Measurements from ENCODE around the gene ABTB1.

The ABTB1 gene

DNA sequence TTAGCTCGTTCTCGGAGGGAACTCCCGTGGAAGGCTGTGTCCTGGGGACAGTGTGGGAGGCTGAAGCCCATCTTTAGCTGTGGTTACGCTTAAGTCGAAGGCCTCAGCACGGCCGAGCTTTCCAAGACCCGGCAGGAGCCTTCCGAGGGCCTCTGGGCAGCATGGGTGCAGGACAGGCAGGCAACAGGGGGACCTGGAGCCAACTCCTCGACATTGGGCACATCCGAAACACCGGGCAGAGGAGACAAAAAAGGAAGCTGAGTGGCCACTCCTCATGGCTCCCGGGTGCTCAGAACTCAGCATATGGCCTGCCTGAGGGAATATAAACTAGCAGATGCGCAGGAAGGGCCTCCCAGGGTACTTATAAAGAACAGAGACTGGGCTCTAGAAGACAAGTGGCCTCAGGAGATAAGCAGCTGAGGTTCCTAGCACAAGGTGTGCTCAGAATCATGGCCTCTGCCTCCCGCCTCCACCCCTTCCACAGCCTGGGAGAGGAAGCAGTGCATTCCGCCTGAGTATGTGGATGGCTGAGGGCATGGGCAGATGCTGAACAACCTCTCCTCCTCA lies 34.1 kb downstream of the ABTB1 start:
- DNase-seq (ENCODE audit: low read depth): no peak

DNA sequence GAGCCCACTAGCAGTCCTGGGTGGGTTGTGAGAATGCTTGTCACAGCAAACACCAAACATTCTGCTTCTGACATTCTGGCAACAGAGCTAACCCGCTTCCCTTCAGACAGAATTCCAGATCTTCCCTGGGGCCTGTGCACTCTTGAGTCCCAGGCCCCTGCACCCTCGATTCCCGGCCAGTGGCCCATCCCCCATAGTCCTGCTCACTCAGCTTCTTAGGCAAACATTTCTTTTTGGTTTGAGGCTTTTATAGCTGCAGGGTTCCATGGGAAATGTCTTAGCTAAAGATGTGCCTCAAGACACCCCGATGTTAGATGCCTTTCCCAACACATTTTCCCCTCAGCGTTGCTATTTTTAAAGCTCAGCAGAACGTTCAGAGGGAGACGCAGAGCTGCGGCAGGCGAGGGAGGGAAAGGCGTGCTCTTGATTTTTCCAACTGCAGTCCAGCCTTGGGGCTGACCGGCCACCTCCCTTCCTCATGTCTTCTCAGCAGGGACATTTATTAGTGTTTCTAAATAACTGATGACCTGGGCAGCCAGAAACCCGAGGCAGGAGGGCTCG lies 35.2 kb downstream of the ABTB1 start:
- DNase-seq (ENCODE audit: low read depth): no peak

DNA sequence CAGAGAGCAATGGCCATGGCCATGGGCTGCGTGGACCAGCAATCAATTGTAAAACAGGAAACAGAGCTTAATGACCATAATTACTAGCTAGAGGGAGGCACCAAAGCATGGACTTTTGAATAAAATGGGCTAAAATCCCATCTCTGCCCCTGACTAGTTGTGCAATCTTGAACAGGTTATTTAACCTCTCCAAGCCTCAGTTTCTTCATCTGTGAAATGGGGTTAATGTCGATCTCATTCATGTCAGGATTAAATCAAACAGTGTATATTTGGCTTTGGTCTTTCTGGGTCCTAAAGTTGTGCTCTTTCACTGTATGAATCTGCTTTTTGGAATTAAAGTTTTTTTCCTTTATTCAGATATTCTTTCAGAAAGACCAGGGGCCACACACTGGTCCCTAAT lies 36.1 kb downstream of the ABTB1 start:
- no peak for DNase-seq (ENCODE audit: low read depth)

DNA sequence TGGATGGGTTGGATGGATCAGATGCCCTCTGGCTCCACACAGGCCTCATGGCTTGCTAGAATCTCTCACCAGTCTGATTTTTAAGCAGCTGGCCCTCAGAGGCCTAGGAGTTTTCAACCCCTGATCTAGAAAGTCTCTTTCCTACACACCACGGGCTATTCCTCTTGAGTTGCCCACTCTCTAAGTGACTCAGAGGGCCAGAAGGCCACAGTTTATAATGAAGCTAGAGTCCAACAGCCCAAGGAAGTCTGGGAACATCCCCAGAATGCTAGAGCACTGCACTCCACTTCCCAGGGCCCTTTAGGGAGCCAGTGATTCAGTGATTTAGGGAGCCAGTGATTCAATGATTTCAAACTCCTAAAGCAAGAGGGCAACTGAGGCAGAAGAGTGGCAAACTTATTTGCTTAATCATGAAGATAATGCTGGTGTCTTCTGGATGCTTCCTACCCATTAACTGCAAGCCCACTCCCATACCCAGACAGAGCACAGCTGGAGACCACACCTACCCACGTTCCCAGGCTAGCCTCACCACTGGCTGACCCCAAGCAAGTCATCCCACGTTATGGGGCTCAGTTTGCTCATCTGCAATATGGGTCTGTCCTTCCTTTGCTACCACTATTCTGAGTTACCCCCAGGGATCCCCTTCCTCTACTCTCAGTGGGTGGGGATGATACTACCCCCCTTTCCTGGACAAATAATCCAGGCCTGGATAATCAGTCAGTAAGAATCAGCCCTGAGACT lies 36.7 kb downstream of the ABTB1 start:
- no peak for DNase-seq (ENCODE audit: low read depth)

DNA sequence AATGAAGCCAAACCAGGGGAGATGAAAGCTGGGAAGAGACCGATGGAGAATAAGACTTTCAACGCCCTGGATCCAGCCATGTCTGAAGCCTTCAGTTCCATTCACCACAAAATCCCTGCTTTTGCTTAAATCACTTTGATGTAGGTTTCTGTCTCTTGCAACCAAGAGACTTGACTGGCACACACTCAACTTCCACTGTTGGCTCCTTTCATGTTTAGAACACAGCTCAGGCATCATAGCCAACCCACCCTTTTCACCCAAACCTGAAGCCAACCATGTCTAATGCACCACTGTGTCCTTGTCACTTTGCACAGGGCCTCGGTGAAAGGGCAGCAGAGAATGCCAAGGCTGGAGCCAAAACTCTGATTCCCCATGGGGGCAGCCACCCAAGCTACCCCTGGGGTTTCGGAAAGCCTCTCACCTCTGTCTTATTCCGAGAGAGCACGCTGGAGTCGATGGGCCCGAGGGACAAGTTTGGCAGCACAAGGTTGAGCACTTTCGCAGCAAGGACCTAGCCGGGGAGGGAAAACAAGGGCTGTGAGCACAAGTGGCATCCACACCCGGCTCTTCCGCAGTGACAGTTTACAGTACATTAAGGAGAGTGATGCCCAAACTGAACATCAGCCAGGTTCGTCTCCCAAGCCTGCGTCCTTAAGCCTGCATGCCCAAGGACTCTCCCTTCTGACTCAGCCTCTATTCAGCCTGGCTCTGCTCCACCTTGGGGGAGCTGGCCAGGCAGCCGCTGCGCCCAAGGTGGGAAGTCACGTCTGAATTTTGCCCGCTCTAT lies 37.6 kb downstream of the ABTB1 start:
- DNase-seq (ENCODE audit: low read depth): no peak

DNA sequence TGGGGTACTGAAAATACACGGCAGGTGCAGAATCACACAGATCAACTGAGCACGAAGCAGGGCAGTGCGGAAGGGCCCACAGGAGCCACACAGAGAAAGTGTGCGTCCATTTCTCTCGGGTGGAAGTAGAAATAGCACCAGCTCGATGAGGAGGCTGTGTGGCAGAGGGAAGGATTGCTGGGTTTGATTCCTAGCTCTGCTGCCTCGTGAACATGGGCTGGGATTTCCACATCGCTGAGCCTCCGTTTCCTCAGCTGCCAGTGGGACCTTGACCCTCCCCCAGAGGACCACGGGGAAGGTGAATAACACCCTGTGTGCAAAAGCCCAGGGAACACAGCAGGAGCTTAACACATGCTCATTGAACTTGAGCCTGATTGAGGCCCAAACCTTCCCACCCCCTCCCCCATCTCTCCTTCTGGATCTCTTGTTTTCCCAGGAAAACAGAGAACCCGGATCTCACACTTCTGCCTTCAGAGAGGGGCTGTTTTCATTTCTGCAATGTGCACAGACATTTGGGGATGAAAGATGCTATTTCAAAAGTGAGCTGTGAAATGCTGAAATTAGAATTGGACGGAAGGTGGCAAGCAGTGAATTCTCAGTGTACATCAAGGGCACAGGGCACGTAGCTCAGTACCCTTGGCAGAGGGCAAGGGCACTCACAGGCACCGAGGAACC lies 38.4 kb downstream of the ABTB1 start:
- no peak for DNase-seq (ENCODE audit: low read depth)

DNA sequence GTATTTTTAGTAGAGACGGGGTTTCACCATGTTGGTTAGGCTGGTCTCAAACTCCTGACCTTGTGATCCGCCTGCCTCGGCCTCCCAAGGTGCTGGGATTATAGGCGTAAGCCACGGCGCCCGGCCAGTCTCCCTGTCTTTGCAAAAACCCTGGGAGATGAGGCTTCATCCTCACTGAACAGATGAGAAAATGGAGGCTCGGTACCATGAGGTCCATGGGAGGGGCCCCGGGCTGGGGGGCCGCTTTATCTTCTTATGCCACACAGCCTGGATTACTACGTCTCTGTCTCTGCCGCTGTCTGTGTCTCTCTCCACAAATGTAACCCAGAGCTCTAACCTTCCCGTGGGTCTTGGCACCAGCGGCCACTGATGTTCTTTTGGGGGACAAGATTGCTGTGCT lies 39.1 kb downstream of the ABTB1 start:
- no peak for DNase-seq (ENCODE audit: low read depth)

DNA sequence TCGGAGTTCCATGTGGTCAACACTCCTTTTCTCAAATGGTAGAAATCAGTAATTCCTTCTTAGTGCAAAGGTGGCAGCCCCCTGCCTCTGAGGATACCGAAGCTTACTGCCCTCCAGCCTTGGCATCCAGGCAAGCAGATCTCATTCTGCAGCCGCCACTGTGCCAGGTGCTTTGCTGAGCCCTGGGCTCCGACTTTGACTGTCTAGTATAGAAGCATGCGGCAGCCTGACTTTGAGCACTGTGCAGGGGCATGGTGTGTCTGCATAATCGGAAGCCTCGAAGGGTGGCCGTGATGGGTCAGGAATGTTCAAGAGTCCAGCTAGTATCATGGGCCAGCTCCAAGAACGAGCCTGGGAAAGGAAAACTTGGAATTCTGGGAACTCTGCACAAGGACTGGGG lies 39.7 kb downstream of the ABTB1 start:
- DNase-seq (ENCODE audit: low read depth): no peak

DNA sequence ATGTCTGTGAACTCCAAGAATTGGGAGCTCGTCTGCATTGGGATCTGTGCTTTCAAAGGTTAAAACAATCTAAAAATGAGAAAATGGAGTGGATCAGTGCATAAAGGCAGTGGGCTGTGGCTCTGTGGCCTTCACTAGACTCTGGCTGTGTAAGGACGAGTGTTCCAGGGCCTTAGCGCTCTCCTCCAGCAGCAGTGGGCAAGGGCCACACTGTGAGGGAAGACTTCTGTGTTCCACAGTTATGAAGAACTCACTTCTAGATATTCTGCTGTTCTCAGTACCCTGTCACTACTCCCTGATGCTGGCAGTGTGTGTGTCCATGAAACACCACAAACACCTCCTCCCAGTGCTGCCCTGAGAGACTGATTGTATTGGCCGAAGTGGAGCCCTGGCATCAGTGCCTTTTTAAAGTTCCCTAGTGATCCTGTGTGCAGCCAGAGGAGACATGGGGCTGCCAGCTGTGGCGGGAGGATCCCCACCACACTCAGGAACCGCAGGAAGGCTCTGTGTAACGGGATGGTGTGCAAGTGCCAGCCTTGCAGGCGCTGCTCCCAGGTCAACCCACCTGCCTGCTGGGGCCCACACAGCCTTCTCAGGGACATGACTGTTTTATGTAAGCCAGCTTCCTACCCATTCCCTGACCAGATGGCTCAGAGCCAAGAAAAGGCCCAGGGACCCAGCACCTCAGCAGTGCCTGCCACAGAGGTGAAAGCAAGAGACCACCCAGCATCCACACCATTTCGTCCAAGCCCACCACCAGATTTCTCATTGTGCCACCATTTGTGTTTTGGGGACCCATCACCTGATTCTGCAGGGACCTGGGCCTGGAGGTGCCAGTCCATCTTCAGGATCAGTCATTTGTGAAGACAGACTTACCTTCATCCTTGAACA lies 40.4 kb downstream of the ABTB1 start:
- no peak for DNase-seq (ENCODE audit: low read depth)

DNA sequence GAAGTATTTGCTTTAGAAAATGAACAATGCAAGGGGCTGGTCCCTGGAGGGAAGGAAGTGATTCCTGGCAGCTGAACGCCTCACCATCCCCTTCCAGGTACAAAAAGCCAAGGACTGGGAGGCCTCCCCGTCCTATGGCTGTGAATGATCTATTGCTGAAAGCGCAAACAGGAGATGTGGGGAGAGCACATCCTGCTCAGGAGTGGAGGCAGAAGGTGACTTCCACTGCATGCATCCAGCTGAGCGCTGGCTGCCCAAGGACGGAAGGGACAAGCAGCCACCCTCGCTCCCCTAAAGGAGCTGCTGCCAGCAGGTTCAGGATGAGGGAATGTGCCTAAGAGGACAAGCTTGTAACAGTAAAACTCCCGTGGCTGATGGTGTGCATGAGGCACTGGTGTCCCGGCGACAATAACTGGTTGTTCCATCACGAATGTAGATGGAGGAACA lies 41.4 kb downstream of the ABTB1 start:
- DNase-seq (ENCODE audit: low read depth): no peak

DNA sequence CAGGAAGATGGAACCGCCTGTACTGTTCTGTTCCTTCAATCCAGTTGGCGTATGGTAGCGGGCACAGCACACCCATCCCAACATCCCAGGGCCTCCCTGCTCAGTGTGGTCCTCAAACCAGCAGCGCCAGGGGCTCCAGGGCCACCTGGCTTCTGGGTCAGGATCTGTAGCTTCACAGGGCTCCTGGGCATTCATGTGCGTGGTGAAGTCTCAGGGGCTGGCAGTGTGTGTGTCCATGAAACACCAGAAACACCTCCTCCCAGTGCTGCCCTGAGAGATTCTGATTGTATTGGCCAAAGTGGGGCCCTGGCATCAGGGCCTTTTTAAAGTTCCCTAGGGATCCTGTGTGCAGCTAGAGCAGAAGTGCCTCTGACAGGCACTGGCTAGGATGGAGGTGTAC lies 42.1 kb downstream of the ABTB1 start:
- no peak for DNase-seq (ENCODE audit: low read depth)

DNA sequence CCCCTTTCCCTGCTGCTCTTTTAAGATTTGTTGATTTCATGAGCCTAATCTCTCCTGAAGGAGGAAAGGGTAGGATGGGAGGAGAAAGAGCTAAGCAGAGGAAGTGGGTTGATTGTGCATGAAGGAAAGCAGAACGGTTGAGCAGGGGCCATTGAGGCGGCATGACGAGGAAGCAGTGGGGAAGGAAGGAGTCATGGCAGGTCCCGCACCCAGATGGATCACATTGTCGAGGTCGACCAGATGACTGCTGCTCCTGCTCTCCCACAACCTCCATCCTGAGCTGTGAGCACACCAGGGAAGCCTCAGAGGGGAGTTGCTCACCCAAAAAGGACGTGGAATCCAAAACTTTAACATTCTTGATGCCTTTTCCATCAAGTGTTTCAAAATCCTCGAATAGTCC lies 42.8 kb downstream of the ABTB1 start:
- no peak for DNase-seq (ENCODE audit: low read depth)

DNA sequence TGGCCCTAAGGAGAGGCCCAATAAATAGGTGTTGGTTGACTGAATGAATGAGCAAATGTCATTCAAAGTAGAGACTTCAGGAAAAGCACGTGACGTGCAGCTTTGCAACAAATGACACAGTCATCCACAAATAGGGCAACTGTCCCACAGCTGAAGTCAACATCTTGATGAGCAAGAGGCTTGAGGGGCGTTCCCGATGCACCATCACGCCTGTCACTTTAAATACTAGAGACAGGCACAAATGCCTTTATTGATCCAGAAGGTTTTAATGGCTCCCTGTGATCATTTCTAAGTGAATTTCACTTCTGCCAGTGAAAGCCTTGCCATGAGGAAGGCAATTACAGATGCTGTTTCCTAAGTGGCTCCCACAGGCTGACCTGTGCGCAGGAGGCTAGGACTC lies 43.6 kb downstream of the ABTB1 start:
- no peak for DNase-seq (ENCODE audit: low read depth)

DNA sequence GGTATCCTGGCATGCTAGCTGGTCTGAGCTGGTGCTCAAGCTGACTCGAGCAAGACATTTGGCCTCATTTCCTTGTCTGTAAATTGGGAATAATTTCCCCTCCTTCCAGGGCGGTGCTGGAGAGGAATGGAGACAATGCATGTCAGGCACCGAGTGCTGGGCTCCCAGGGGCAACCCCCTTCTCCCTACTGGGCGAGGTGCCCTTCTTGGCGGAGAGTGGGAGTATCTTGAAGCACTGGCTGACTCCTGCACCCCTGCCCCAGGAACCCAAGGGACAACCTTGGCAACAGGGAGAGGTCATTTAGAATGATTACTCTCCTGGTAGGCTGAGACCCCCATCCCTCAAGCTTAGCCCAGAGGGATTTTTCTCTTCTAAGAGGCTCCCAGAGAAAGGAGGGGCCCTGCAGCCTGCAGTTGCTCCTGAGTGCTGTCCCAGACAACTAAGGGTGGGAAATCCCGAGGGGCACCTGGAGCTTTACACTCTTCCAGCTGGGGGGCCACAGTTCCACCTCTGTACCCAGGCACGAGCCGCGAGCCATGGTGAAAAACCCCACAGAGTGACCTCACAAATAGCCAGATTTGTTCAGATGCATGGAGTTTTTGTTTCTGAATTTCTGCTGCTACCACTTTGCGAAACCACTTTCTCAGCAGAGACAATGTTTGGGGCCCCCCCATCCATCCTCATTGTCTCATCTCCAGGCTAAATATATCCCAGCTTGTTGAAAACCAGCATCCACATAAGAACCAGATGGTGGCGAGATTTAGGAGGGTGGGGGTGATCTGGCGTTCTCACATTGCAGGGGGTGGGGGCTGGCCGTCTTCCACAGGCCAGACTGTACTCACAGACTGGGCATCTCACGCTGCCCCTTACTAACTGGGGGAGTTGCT lies 44.8 kb downstream of the ABTB1 start:
- DNase-seq (ENCODE audit: low read depth): no peak

DNA sequence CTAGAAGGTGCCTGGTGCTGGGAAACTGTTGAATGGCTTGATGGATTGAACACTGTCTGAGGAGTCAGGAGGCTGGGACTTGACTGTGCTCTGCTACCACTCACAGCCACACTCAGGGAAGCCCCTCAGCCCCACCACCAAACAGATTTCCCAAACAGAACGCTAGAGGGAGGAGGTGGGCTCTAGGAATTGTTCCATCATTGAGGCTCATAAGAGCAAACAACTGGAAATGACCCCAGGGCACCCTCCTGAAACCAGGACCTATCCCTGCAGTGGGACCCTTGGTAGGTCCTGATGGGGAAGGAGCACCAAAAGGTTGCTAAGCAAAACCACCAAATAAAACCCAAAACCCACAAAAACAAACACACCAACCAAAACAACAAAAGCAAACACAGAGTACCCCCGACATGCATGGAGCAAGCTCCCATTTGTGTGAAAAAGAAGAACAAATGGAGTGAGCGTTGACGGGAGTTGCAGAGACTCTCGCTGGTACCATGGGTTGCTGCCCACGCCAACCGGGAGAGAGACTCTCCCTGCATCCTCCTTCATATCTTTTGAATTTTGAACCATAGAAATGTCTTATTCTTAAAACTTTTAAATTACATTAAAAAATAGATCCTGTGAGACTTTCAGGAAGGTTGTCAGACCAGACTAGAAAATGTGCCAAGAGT lies 45.6 kb downstream of the ABTB1 start:
- no peak for DNase-seq (ENCODE audit: low read depth)

DNA sequence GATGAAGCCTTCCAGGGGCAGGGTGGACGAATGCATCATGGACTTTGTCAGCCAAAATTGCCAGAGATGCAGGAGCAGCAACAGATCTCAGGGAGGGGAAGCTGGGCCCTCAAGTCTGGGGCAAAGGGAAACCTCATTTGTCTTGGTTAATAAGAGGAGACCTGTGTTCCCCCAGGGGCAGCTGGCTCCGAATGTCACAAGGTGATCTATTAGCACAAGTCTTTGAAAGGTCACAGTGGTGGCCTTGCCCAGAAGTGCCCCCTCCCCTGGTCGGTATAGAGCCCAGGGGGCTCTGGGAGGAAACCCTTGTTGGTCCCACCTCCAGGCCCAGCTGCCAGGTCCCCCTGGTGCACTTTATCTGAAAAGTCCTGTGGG lies 46.2 kb downstream of the ABTB1 start:
- no peak for DNase-seq (ENCODE audit: low read depth)

DNA sequence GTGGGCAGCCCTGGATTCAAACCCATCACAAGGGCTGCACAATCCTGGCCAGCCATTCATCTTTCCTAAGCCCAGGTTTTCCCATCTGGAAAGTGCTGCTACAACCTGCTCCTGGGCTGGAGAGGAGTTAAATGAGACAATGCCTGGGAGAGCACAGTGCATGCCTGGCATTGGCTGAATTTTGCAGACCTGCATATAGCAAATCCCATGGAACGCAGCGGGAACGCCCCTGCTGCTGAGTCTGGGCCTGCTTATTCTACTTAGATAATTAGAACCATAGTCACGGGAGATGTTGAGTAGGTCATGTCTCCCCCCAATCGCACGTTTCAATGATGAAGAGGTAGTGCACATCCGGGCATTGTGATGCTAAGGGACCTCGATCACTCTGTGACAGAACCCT lies 46.6 kb downstream of the ABTB1 start:
- DNase-seq (ENCODE audit: low read depth): no peak

DNA sequence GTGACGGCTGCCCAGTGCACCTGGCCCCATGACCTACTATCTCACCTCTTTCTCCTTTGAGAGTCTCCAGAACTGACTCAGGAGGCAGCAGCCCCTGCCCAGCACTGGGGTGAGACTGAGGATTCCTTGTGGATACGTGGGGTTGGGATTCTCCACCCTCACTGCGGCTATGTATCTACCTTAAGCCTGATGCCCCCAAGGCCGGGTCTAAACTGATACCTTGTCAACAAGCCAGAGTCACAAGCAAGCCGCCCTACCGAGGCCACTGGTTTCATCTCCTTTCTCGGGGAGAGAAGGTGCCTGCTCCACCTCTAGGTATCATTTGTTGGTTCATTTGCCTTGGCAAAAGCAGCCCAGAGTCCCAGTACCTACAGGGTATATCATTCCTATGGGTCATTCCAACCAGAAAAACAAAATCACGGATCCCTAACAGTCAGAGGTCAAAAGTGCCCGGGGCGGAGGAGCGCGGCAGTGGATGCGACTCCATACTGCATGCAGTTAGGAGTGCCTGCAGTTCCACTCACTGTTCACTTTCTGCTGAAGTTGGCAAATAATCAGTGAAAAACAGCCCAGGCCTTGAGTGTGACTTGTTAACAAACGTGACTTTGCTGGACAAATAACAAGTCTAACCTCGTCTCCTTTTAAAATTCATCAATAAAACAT lies 47.5 kb downstream of the ABTB1 start:
- DNase-seq (ENCODE audit: low read depth): no peak
